ENCODE measurements around the gene GRK2. TPM values are rescaled to one million over a fixed set of nuclear protein-coding genes. Genes with fewer than 3 reads are reported as not detected.

GRK2 gene
- polyA plus RNA-seq, 1 donor from 2014 or later, result 47.3 TPM

- H3K4me3 ChIP-seq (ENCODE audit: low read length), result no peak overlapping the region
- no peaks in the 10 kb centered on the region for H3K9me2 ChIP-seq (ENCODE audit: insufficient read depth, low read length)
- H3K79me2 ChIP-seq (replicated peaks; ENCODE audit: insufficient read depth, low read length), result no peaks in the 10 kb centered on the region
- H3F3A ChIP-seq (ENCODE audit: insufficient read depth, low read length, poor library complexity, severe bottlenecking), result no peaks in the 10 kb centered on the region
- H3K27ac ChIP-seq (ENCODE audit: low read length), result no peak overlapping the region
- no peak for TF ChIP-seq EP300 (conservative IDR thresholded peaks at IDR 0.05; ENCODE audit: poor library complexity, severe bottlenecking)
- H2AFZ ChIP-seq (ENCODE audit: low read depth, low read length), result no peak overlapping the region
- H3K27me3 ChIP-seq (ENCODE audit: insufficient read depth, low read depth, low read length), result peaks cover 16% of the 10 kb centered on the region
- no peaks in the 10 kb centered on the region for H3K36me3 ChIP-seq (ENCODE audit: insufficient read depth, low read length)
- H4K20me1 ChIP-seq (ENCODE audit: insufficient read depth), result no peaks in the 10 kb centered on the region
- no peak overlapping the region for H3K4me2 ChIP-seq (ENCODE audit: low read length)
- no peak overlapping the region for H3K9ac ChIP-seq (ENCODE audit: low read length)
- no peaks in the 10 kb centered on the region for H3K9me3 ChIP-seq (ENCODE audit: low read length)
Measured at GRCh38 chr11:67307545-67308001, 41.3 kb downstream of the GRK2 start.

- H3K9ac ChIP-seq (ENCODE audit: low read length), result no peak overlapping the region
- H3K9me3 ChIP-seq (ENCODE audit: low read length), result no peaks in the 10 kb centered on the region
- H3K27ac ChIP-seq (ENCODE audit: low read length), result no peak overlapping the region
- H3K27me3 ChIP-seq (ENCODE audit: insufficient read depth, low read depth, low read length), result peaks cover 9% of the 10 kb centered on the region
- no peaks in the 10 kb centered on the region for H4K20me1 ChIP-seq (ENCODE audit: insufficient read depth)
- no peak overlapping the region for H3K4me3 ChIP-seq (ENCODE audit: low read length)
- no peak overlapping the region for H3K4me2 ChIP-seq (ENCODE audit: low read length)
- TF ChIP-seq REST (IDR thresholded peaks at IDR 0.05; ENCODE audit: borderline replicate concordance) (no peak), RAD21 (conservative IDR thresholded peaks at IDR 0.05) (no peak), EZH2 (IDR thresholded peaks at IDR 0.05; ENCODE audit: borderline replicate concordance, insufficient read depth, low read length, poor library complexity, severe bottlenecking) (no peak), SMC3 (conservative IDR thresholded peaks at IDR 0.05; ENCODE audit: poor library complexity) (no peak), MXI1 (conservative IDR thresholded peaks at IDR 0.05; ENCODE audit: poor library complexity, severe bottlenecking) (no peak), POLR2AphosphoS5 (IDR thresholded peaks at IDR 0.05) (no peak), TAF1 (IDR thresholded peaks at IDR 0.05; ENCODE audit: low read depth) (no peak), EP300 (conservative IDR thresholded peaks at IDR 0.05; ENCODE audit: poor library complexity, severe bottlenecking) (no peak)
- H3F3A ChIP-seq (ENCODE audit: insufficient read depth, low read length, poor library complexity, severe bottlenecking), result no peaks in the 10 kb centered on the region
- H3K36me3 ChIP-seq (ENCODE audit: insufficient read depth, low read length), result no peaks in the 10 kb centered on the region
- no peak overlapping the region for H2AFZ ChIP-seq (ENCODE audit: low read depth, low read length)
- H3K9me2 ChIP-seq (ENCODE audit: insufficient read depth, low read length), result no peaks in the 10 kb centered on the region
- no peaks in the 10 kb centered on the region for H3K79me2 ChIP-seq (replicated peaks; ENCODE audit: insufficient read depth, low read length)
Measured at GRCh38 chr11:67308031-67308866, 42.0 kb downstream of the GRK2 start.

GRCh38 chr11:67309166-67309565 is 42.9 kb downstream of the GRK2 start:
- Histone ChIP-seq H3F3A (ENCODE audit: insufficient read depth, low read length, poor library complexity, severe bottlenecking) (no peaks in the 10 kb centered on the region), H3K9me3 (ENCODE audit: low read length) (no peaks in the 10 kb centered on the region), H3K27ac (ENCODE audit: low read length) (no peak overlapping the region), H3K27me3 (ENCODE audit: insufficient read depth, low read depth, low read length) (peaks cover 1% of the 10 kb centered on the region), H3K4me2 (ENCODE audit: low read length) (no peak overlapping the region), H2AFZ (ENCODE audit: low read depth, low read length) (no peak overlapping the region), H3K9ac (ENCODE audit: low read length) (no peak overlapping the region), H3K79me2 (replicated peaks; ENCODE audit: insufficient read depth, low read length) (no peaks in the 10 kb centered on the region), H4K20me1 (ENCODE audit: insufficient read depth) (no peaks in the 10 kb centered on the region), H3K36me3 (ENCODE audit: insufficient read depth, low read length) (no peaks in the 10 kb centered on the region), H3K4me3 (ENCODE audit: low read length) (no peak overlapping the region), H3K9me2 (ENCODE audit: insufficient read depth, low read length) (no peaks in the 10 kb centered on the region)
- TF ChIP-seq POLR2AphosphoS5 (IDR thresholded peaks at IDR 0.05), result no peak
- TF ChIP-seq MXI1 (conservative IDR thresholded peaks at IDR 0.05; ENCODE audit: poor library complexity, severe bottlenecking), result no peak
- TF ChIP-seq SMC3 (conservative IDR thresholded peaks at IDR 0.05; ENCODE audit: poor library complexity), result no peak
- no peak for TF ChIP-seq TAF1 (IDR thresholded peaks at IDR 0.05; ENCODE audit: low read depth)
- TF ChIP-seq CTCF (IDR thresholded peaks at IDR 0.05; ENCODE audit: poor library complexity, severe bottlenecking), result no peak
- TF ChIP-seq EZH2 (IDR thresholded peaks at IDR 0.05; ENCODE audit: borderline replicate concordance, insufficient read depth, low read length, poor library complexity, severe bottlenecking), result no peak
- TF ChIP-seq RAD21 (conservative IDR thresholded peaks at IDR 0.05), result no peak
- no peak for TF ChIP-seq REST (IDR thresholded peaks at IDR 0.05; ENCODE audit: borderline replicate concordance)

Measured in neural cell (in vitro differentiated cells).